ENCODE results near the gene COL15A1.

DNA sequence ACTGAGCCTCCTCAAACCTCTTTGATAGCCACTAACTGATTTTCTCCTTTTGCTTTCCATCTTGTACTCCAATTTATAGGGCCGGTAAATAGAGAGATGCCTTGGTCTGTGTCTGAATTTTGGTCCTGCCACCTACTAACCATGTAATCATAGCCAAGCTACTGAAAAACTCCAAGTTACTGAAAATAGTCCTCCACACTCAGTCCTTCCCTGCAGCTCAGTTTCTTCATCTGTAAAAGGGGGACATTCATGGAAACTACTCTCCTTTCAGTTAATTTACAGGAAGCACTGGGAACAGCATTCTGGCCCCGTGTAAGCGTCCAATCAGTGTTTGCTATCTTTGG is 131.2 kb downstream of the COL15A1 start:
- TF ChIP-seq TEAD4 (IDR thresholded peaks at IDR 0.05; ENCODE audit: low read depth, low read length) (no peak), EP300 (IDR thresholded peaks at IDR 0.05; ENCODE audit: borderline replicate concordance in 1 of 2, low read depth in 2 of 2, low read length in 2 of 2) (no peak), JUND (IDR thresholded peaks at IDR 0.05; ENCODE audit: low read length) (no peak), POLR2AphosphoS5 (IDR thresholded peaks at IDR 0.05; ENCODE audit: low read depth, low read length) (no peak), RAD21 (IDR thresholded peaks at IDR 0.05 in 1 of 2, conservative IDR thresholded peaks at IDR 0.05 in 1 of 2; ENCODE audit: low read depth in 2 of 2, low read length in 2 of 2) (no peak), KDM5A (IDR thresholded peaks at IDR 0.05; ENCODE audit: low read length) (no peak), SUZ12 (IDR thresholded peaks at IDR 0.05; ENCODE audit: low read length) (no peak), SP2 (IDR thresholded peaks at IDR 0.05; ENCODE audit: low read length) (no peak)
- TF ChIP-seq, protein P1, sequence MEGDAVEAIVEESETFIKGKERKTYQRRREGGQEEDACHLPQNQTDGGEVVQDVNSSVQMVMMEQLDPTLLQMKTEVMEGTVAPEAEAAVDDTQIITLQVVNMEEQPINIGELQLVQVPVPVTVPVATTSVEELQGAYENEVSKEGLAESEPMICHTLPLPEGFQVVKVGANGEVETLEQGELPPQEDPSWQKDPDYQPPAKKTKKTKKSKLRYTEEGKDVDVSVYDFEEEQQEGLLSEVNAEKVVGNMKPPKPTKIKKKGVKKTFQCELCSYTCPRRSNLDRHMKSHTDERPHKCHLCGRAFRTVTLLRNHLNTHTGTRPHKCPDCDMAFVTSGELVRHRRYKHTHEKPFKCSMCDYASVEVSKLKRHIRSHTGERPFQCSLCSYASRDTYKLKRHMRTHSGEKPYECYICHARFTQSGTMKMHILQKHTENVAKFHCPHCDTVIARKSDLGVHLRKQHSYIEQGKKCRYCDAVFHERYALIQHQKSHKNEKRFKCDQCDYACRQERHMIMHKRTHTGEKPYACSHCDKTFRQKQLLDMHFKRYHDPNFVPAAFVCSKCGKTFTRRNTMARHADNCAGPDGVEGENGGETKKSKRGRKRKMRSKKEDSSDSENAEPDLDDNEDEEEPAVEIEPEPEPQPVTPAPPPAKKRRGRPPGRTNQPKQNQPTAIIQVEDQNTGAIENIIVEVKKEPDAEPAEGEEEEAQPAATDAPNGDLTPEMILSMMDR (IDR thresholded peaks at IDR 0.05; ENCODE audit: control extremely low read depth in 1 of 3, insufficient read depth in 1 of 3, low read depth in 1 of 3, low read length in 3 of 3), result no peak

Data from H1 (cell line).